LHCN-M2 (cell line): ENCODE results near the gene SPG7. TPM values are rescaled to one million over a fixed set of nuclear protein-coding genes. Genes with fewer than 3 reads are reported as not detected.
A peak's percentile ranks its signal among the peaks of the same experiment; 100 is the strongest.
"Not testable (repeated sequence)": the region's sequence is repeated elsewhere in the genome, so short reads cannot be mapped to it uniquely, and the experiment has no call there.

Source experiments
- DNase-seq: peaks from one replicate; pipeline ENCODE4 v3.0.0-alpha.2; 2012; ENCODE audit warnings: low read depth
- total RNA-seq: library from RNA; depleted of rRNA; stranded (reverse); fragments of >200 nt; gene quantifications from 2 replicates; pipeline ENCODE4 v1.2.3, GENCODE V29; 2014

Gene SPG7
- total RNA-seq, 1 experiment from 2014 or later: 211 TPM

DNA sequence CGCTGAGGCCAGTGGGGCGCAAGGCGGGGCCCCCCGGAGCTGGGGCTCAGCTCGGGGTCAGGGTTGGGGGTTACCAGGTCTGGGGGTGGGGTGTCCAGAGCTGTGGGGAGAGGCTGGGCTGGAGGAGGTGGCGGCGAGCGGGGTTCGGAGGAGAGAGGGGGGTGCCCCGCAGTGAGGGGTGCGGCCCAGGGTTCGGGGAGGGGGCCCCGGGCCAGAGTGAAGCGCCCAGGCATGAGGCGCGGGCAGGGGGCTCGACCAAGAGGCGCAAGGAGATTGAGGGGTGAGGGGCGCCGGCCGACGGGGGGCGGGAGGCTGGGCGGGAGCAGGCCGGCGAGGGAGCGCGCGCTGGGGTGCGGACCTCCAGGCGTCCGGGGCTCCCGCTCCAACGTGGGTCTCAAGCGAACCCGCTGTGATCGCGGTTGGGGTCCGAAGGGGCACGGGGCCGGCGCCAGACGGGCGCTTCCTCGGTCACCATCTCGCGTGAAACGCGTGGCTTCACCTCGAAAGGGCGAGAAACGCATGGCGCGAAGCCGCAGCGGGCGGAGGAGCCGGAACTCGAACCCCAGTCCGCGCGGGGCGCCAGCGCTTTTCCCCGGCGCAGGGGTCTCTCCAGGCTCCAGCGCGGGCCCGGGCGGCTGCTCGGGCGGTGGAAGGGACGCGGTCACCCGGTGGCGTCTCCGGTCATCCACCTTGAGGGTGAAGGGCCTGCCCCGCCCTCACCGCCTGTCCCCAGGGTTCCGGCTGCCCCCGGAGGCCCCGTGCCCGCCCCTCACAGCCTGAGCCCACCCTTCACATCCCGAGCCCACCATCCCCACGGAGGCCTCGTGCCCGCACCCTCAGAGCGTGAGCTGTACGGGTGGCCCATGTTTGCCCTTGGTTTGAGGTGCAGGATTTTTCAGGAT is 68.2 kb downstream of the SPG7 start:
- DNase-seq: no peak

DNA sequence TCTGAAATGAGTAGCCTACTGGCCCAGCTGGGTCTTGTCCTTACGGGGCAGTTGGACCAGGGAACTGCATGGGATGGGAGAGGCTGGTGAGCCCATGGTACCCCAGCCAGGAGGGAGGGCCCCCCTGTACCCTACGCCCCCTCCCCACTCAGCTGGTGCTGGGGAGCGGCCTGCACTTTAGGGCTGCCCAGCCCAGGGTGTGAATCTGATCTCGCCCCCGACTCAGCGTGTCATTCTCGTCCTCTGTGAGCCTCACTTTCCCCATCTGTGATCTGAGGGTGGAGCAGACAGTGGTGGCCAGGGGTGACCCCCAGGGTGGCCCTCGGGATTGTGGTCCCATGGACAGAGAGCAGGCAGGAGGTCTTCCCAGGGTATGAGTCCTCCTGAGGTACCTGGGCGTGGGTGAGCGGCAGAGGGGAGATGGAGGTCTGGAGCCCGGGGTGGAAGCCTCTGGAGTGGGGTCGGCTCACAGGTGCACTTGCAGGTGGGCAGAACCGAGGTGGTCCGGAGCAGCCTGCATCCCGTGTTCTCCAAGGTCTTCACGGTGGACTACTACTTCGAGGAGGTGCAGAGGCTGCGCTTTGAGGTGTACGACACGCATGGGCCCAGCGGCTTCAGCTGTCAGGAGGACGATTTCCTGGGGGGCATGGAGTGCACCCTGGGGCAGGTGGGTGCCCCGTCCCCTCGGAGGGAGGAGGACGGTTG is 69.0 kb downstream of the SPG7 start:
- DNase-seq: no peak

DNA sequence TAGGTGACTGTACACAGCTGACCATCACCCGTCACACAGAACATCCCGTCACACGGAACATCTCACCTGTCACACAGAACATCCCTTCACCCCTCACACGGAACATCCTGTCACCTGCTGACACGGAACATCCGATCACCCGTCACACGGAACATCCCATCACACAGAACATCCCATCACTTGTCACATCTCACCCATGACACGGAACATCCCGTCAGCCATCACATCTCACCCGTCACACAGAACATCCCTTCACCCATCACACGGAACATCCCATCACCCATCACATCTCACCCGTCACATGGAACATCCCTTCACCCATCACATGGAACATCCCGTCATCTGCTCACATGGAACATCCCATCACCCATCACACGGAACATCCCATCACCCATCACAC is 71.1 kb downstream of the SPG7 start:
- no peak for DNase-seq

DNA sequence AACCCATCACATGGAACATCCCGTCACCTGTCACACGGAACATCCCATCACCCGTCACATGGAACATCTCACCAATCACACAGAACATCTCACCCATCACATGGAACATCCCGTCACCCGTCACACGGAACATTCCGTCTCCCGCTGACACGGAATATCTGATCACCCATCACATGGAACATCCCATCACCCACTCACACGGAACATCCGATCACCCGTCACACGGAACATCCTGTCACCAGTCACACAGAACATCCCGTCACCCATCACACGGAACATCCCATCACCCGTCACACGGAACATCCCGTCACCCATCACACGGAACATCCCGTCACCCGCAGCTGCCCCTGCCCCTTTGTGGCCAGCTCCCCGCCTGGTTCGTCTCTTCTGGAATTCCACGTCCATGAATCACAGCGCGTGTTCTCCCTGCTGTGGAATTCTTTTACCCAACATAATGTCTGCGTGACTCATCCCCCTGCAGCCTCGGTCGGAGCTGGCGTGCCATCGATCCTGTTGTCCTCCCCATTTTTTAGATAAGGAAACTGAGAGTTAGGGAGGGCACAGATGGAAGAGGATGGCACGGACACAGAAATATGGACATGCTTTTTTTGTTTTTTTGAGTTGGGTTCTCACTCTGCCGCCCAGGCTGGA is 73.0 kb downstream of the SPG7 start:
- peak; percentile 99 for DNase-seq

DNA sequence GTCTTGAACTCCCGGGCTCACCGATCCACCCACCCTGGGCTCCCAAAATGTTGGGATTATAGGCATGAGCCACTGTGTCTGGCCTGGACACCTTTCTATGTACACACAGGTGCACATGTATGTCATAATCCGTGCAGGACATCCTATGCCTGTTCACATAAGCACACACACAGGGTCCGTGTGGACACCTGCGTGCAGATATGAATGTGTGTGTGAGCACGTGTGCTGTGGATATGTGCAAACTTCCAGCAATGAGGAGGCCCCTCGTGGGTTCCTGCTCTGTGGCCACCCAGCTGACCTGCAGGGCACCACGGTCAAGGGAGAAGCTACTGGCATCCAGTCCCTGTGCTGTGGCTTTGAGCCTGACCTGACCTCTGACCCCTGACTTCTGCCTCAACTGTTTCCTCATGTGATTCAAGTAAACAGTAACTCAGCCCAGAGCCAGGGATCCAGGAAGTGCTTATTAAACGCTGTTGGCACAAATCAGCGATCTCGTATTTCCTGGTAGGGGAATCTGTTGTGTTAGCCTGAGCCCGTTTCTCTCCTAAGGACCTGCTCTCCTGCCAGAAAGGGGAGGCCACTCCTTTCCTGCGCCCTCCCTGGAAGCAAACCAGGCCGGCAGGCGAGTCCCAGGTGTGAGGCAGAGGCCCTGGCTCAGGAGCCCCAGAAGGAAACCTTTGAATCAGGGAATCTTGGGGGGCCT is 73.8 kb downstream of the SPG7 start:
- peak; percentile 52 for DNase-seq

DNA sequence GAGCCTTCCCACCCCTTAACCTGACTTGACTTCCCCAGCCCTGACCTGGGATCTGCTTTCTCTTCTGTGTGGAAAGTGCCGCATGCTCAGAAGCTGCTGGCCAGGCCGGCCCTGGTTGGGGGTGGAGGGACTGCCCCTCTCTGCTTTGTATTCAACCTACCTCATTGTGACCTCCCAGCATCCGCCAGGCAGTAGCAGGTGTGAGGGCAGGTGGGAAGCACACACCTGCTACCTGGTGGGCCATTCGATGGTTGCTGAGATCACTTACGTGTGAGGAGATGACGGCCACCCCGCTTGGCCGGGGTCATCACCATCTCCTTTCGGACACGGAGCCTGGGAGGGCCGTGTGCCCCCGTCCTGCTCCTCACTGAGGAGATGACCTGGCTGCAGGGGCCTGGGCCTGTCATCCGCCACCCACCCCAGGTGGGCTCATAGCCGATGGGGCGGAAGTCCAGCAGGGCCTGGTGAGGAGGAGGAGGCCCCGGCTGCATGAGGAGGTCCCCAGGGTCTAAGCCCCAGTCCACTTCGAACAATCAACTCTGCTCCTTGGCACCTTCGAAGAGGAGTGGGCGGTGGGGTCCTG is 74.5 kb downstream of the SPG7 start:
- DNase-seq: no peak

DNA sequence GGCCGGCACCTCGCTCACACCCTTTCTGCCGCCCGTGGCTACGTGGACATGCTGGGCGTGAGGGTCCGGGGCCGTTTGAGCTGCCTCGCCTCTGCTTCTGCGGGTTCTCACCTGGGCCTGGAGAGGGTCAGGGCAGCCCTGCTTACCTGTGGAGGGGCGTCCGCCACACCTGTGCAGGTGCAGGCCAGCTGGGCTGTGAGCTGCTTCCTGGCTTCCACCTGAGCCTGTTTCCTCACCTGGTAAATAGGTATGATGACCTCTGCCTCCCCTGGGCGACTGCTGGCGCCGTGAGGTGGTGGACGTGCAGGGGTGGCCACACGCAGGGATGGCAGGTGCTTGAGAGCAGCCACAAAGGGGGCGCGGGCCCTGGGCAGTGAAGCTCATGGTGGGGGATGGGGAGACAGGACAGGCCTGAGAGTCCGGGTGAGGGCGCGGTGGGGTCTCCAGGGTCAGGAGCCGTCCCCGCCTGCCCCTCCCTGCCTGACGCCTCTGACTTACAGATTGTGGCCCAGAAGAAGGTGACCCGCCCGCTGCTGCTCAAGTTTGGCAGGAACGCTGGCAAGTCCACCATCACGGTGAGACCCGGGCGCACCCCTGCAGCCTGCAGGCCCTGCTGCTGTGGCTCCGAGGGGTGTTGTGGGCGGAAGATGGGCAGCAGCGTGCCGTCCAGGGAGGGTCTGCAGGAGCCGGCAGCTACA is 75.1 kb downstream of the SPG7 start:
- DNase-seq: no peak

DNA sequence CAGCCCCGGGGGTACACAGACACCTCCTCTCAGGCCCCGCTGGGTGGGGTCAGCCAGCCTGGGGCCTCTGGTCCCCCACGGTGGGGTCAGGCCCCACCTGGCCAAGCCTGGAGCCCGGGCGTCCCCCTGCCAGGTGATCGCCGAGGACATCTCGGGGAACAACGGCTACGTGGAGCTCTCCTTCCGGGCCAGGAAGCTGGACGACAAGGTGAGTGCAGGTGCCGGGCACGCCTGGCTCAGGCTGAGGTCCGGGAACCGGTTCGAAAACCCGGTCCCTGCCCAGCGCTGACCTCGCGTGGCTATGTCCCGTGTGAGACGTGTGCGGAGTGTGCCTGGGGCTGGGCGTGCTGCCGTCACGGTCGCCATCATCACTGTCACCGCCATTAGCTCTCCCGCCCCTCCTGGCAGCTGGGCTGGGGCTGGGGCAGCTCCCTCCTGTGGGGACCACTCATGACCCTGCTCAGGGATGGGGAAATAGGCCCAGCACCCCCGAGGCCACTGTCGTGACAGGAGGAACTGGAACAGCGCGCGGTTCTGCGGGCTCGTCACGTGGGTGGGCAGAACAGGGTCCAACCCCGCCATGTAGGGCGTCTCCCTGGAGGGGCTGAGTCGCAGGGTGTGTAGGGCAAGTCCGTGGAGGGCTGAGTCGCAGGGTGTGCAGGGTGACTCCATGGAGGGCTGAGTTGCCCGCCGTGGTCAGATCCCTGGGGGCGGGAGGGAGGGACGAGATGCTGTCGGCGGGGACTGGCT is 75.9 kb downstream of the SPG7 start:
- no peak for DNase-seq

DNA sequence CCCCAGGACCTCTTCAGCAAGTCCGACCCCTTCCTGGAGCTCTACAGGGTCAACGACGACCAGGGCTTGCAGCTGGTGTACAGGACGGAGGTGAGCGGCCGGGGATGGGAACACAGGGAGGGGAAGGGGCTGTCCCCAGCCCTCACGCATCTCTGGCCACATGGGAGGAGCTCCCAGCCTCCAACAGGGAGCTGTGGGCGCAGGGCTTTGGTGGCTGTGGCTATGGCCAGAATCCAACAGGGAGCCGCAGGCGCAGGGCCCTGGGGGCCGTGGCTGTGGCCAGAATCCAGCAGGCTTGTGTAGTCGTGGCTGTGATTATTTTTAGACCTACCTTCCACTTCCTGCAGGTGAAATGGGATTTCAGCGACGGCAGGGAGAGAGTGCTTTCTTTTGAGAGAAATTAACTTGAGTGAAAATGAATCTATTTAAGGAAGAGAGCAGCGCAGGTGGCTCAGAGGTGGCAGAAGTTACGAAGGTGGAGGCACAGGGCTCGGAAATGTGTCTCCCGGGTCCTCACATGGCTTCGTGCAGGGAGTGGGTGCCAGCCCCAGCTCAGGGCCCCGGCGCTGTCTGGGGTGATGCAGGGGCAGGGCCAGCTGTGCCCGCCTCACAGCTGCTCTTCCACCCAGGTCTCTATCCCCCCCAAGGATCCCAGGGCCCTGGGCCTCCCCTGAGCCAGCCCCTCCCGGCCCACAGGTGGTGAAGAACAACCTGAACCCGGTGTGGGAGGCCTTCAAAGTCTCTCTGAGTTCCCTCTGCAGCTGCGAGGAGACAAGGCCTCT is 76.8 kb downstream of the SPG7 start:
- no peak for DNase-seq

DNA sequence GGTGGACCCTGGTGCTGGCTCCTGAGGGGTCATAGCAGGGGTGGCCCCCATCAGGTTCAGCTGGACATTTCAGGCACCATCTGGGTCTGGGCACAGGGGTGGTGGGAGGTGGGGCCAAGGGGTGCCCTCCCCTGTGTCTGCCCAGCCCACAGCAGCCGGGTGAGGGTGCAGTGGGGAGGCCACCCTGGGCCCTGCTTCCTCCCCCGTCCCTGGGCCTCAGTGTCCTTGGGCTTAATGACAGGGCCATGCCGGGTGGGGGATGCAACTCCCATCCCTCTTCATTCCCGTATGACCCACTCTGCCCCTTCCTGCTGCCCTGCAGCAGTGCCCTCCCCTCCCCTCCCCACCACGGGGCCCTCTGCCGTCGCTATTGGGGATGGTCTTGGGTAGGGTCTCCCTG is 78.0 kb downstream of the SPG7 start:
- DNase-seq: no peak

DNA sequence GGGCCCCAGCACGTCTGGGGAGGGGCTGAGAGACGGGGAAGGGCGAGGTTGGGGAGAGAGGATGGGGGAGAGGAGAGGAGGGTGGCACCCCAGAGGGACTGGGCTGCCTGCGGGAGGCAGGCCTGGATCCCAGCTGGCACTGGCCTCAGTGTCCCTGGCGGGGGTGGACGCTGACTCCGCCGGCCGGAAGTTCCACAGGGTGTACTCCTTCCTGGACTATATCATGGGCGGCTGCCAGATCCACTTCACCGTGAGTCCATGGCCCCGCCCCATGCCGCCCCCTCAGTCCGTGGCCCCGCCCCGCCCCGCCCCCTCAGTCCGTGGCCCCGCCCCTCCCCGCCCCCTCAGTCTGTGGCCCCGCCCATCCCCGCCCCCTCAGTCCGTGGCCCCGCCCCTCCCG is 78.7 kb downstream of the SPG7 start:
- no peak for DNase-seq

DNA sequence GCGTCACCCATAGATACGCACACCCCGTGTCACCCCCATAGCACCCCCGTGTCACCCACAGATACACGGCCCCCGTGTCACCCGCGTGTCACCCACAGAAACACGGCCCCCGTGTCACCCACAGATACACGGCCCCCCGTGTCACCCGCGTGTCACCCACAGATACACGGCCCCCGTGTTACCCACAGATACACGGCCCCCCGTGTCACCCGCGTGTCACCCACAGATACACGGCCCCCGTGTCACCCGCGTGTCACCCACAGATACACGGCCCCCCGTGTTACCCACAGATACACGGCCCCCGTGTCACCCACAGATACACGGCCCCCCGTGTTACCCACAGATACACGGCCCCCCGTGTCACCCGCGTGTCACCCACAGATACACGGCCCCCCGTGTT is 79.5 kb downstream of the SPG7 start:
- DNase-seq: not testable (repeated sequence)

DNA sequence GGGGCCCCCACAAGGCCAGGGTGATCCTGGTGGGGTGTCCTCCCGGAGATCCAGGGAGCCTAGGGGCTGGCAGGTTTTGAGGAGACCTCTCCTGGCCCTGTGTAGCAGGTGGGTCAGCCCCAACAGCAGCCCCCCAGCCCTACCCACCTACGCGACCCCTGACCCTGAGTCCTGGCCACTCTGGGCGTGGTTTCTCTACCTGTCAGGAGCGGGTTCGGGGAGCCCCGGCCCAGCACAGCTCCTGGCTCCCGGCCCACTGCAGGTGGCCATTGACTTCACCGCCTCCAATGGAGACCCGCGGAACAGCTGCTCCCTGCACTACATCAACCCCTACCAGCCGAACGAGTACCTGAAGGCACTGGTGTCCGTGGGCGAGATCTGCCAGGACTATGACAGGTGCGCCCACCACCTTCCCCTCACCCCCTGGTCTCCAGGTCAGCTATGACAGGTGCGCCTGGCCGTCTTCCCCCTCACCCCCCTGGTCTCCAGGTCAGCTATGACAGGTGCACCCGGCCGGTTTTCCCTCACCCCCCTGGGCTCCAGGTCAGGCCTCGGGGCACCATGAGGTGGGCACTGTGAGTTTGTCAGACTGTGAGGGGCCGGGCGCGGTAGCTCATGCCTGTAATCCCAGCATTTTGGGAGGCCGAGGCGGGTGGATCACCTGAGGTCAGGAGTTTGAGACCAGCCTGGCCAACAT is 80.4 kb downstream of the SPG7 start:
- no peak for DNase-seq

DNA sequence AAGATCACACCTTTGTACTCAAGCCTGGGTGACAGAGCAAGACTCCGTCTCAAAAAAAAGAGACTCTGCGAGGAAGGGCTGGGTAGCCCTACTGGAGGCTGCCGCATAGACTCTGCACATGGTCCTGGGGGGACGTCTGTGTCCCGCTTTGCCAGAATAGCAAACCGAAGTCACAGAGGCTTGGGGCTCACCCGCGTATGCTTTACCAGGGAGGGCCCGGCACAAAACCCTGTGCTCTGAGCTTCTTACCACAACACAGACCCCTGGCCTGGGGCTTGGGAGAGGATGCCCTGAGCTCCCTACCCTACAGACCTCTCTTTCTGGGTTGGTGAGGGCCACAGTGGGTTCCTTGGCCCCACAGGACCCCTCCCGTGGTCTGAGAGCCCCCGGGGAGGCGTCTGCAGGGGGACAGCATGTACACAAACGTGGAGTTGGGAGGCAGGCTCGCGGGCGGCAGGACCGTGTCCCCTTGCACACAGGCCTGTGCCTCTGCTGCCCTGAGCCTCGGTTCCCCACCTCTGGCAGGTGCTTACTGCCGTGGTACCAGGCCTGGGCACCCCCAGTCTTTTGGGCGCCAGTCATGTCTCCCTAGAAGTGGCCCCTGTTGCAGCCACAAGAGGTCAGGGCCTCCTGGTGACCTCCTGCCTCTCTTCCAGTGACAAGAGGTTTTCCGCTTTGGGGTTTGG is 81.2 kb downstream of the SPG7 start:
- DNase-seq: no peak

DNA sequence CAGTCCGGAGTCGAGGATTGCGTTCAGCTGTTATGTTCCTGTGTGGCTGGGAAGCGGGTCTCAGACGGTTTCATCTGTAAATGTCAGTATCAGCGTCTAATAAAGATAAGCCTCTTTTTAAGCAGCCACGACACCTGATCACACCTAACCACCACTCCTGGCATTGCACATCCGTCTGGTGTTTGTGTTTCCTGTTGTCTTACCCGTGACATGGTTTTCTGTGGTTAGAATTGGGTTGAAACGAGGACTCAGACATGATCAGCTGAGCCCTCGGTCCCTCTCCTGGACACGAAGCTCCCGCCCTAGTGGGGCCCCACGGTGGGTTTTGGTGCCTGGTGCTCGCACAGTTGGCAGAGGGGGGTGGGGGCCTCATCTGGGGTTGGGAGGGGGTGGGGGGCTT is 85.6 kb downstream of the SPG7 start:
- no peak for DNase-seq

DNA sequence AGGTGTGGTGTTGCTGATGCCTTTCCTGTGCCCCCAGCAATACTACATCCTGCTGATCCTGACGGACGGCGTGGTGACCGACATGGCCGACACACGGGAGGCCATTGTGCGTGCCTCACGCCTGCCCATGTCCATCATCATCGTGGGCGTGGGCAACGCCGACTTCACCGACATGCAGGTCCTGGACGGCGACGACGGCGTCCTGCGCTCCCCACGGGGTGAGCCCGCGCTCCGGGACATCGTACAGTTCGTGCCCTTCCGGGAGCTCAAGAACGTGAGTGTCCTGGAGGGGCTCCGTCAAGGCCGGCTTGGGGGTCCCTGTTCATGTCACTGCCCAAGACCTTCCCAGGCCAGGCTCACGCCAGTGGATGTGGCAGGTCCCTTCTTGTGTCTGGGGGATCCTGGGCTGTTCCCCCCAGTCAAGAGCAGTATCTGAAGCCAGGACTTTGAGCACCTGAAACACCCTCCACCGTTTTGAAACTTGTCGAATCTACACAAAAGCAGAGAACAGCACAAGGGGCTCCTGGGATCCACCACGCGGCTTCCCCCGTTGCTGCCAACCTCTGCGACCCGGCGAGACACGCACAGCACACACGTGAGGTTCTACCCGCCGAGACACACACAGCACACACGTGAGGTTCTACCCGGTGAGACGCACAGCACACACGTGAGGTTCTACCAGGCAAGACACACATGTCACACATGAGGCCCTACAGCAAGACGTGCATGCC is 87.3 kb downstream of the SPG7 start:
- no peak for DNase-seq

DNA sequence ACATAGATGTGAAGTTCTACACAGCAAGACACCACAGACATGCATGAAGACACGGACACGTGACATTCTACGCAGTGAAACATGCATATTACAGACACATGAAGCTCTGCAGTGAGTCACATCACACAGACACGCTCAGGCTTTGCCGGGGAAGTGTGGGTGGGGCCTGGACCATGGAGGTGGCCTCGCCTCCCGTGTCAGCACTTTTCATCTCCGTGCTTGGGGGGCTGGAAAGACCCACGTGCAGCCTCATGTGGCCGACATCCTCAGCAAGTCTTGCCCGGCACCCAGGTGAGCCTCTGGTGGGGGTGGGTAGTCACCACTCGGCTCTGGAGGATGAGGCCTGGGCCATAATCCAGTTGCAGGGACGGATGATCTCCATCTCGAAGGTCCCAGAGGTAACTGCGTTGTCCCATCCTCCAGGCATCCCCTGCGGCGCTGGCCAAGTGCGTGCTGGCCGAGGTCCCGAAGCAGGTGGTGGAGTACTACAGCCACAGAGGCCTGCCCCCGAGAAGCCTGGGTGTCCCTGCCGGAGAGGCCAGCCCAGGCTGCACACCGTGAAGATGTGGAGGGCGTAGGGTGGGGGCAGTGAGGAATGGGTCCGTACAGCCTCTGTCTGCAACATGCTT is 88.0 kb downstream of the SPG7 start:
- no peak for DNase-seq
